ENCODE results near the gene MTHFSD. TPM values are rescaled to one million over a fixed set of nuclear protein-coding genes. Genes with fewer than 3 reads are reported as not detected.

The MTHFSD gene
- total RNA-seq, 4 donors from 2014 or later, result 22.7 to 40.8 (median 25.4) TPM

DNA sequence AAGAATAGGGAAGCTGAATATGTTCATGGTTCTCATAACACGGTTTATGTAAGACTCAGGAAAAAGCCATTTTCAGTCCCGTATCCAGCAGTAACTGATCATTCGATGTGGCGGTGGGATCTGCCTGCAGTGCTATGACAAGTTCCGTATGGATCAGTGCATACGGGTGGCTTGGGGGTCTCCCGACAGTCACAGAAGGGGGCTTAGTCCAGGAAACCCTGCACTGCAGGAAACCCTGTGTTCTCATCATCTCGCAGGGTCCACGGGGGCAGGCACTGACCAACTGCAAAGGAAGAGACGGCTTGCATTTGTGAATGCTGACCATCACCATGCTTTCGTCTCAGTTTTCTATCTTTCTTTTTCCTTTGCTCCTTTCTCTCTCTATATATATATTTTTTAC is 7.7 kb downstream of the MTHFSD start:
- TF ChIP-seq POLR2A (IDR thresholded peaks at IDR 0.05), result no peak
- TF ChIP-seq, protein P1, sequence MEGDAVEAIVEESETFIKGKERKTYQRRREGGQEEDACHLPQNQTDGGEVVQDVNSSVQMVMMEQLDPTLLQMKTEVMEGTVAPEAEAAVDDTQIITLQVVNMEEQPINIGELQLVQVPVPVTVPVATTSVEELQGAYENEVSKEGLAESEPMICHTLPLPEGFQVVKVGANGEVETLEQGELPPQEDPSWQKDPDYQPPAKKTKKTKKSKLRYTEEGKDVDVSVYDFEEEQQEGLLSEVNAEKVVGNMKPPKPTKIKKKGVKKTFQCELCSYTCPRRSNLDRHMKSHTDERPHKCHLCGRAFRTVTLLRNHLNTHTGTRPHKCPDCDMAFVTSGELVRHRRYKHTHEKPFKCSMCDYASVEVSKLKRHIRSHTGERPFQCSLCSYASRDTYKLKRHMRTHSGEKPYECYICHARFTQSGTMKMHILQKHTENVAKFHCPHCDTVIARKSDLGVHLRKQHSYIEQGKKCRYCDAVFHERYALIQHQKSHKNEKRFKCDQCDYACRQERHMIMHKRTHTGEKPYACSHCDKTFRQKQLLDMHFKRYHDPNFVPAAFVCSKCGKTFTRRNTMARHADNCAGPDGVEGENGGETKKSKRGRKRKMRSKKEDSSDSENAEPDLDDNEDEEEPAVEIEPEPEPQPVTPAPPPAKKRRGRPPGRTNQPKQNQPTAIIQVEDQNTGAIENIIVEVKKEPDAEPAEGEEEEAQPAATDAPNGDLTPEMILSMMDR (IDR thresholded peaks at IDR 0.05), result no peak
- no peak for TF ChIP-seq EP300 (IDR thresholded peaks at IDR 0.05)
- H3K4me1 ChIP-seq, result peaks cover 0 to 5% (median 0%) of the 10 kb centered on the region in 4 donors
- no peak overlapping the region for H3K4me3 ChIP-seq
- 93 to 97% methylated on average over 11 of the region's 11 CpGs for WGBS, 2 donors
- peaks cover 0 to 95% (median 0%) of the 10 kb centered on the region in 3 donors for H3K36me3 ChIP-seq
- no peaks in the 10 kb centered on the region for H3K27me3 ChIP-seq
- no peak overlapping the region for H3K27ac ChIP-seq
- H3K9me3 ChIP-seq, result no peaks in the 10 kb centered on the region
- DNase-seq (ENCODE audit: low spot score in 2 of 2), result no peak

DNA sequence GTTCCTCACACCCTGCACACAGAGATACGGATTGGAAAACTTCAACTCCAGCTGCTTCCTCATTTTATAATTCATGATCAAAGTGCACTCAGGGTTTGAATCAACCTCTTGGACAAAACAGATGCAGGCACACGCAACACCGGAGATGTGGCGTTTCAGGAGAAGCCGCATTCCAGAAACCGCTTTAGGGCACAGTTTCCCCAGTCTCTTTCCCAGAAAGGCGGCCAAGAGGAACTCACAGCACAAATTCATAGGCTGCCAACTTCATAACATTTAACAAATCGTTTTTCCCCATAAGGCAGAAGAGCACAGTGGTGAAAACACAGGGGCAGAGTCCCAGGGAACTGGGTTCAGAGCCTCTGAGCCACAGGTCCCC is 8.4 kb downstream of the MTHFSD start:
- peaks cover 0 to 95% (median 3%) of the 10 kb centered on the region in 3 donors for H3K36me3 ChIP-seq
- 86 to 87% methylated on average over 8 of the region's 8 CpGs for WGBS, 2 donors
- H3K9me3 ChIP-seq, result no peaks in the 10 kb centered on the region
- no peak overlapping the region for H3K4me3 ChIP-seq
- peaks cover 0 to 5% (median 0%) of the 10 kb centered on the region in 4 donors for H3K4me1 ChIP-seq
- no peak overlapping the region for H3K27ac ChIP-seq
- no peak for DNase-seq (ENCODE audit: low spot score in 2 of 2)
- no peaks in the 10 kb centered on the region for H3K27me3 ChIP-seq
- TF ChIP-seq EP300 (IDR thresholded peaks at IDR 0.05), result no peak
- TF ChIP-seq, protein P1 (IDR thresholded peaks at IDR 0.05), result no peak
- TF ChIP-seq POLR2A (IDR thresholded peaks at IDR 0.05), result no peak

DNA sequence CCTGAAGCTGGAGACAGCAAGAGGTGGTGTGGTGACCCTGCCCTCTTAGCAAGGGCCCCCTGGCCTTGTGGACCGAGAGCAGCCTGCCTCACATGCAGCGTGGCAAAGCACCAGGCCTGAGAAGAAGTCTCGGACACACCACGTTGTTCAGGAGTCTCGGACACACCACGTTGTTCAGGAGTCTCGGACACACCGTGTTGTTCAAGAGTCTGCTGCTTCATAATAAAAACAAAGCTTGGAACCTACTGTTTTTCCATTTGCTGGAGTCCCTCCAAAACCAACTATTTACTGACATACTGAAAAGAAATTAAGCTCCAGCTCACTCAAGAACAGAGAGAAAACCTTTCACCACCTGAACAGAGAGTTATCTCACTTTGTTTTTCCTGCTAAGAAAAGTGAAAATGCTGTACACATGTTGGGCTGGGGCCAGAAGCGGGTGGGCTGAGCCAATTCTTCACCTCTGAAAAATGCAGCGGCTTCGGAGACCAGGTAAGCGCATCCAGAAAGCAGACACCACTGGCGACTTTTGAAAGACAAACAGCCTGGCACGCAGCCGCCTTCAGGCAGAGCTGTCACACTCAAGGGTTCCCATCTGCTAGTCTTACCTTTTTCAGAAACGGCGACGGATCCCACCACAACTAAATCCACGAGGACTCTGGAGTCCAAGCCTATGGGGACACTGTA is 8.9 kb downstream of the MTHFSD start:
- Histone ChIP-seq H3K9me3 (no peaks in the 10 kb centered on the region), H3K27me3 (no peaks in the 10 kb centered on the region), H3K27ac (peak overlapping the region in 1 of 4 donors; percentile 25), H3K4me1 (peaks cover 0 to 5% (median 0%) of the 10 kb centered on the region in 4 donors), H3K4me3 (no peak overlapping the region), H3K36me3 (peaks cover 0 to 95% (median 7%) of the 10 kb centered on the region in 3 donors)
- no peak for TF ChIP-seq POLR2A (IDR thresholded peaks at IDR 0.05)
- 72 to 74% methylated on average over 19 of the region's 19 CpGs for WGBS, 2 donors
- no peak for DNase-seq (ENCODE audit: low spot score in 2 of 2)

DNA sequence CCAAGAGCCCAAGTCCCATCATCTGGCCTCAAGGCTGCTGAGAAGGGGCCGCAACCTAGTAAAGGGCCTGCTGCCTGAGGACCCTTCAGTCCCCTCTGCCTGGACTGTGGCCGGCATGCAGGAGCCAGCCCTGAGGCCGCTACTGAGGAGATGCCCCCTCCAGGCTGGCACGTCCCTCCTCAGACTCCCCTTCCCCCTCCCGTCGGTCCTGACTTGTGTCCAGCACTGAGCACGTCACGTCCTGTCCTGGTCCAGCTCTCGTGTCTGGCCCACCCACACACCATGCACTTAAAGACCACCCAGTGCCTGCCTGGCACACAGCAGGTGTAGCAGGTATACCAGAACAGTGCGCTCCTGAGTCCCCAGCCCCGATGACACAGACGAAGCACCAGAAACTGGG is 9.6 kb downstream of the MTHFSD start:
- H3K4me1 ChIP-seq, result peaks cover 0 to 5% (median 0%) of the 10 kb centered on the region in 4 donors
- H3K36me3 ChIP-seq, result peaks cover 0 to 95% (median 10%) of the 10 kb centered on the region in 3 donors
- no peaks in the 10 kb centered on the region for H3K9me3 ChIP-seq
- DNase-seq (ENCODE audit: low spot score in 2 of 2), result no peak
- TF ChIP-seq, protein P1 (IDR thresholded peaks at IDR 0.05), result no peak
- TF ChIP-seq EP300 (IDR thresholded peaks at IDR 0.05), result no peak
- TF ChIP-seq POLR2A (IDR thresholded peaks at IDR 0.05), result no peak
- H3K27ac ChIP-seq, result peak overlapping the region in 1 of 4 donors; percentile 25
- H3K4me3 ChIP-seq, result no peak overlapping the region
- WGBS, 2 donors, result 77 to 79% methylated on average over 12 of the region's 12 CpGs
- no peaks in the 10 kb centered on the region for H3K27me3 ChIP-seq

DNA sequence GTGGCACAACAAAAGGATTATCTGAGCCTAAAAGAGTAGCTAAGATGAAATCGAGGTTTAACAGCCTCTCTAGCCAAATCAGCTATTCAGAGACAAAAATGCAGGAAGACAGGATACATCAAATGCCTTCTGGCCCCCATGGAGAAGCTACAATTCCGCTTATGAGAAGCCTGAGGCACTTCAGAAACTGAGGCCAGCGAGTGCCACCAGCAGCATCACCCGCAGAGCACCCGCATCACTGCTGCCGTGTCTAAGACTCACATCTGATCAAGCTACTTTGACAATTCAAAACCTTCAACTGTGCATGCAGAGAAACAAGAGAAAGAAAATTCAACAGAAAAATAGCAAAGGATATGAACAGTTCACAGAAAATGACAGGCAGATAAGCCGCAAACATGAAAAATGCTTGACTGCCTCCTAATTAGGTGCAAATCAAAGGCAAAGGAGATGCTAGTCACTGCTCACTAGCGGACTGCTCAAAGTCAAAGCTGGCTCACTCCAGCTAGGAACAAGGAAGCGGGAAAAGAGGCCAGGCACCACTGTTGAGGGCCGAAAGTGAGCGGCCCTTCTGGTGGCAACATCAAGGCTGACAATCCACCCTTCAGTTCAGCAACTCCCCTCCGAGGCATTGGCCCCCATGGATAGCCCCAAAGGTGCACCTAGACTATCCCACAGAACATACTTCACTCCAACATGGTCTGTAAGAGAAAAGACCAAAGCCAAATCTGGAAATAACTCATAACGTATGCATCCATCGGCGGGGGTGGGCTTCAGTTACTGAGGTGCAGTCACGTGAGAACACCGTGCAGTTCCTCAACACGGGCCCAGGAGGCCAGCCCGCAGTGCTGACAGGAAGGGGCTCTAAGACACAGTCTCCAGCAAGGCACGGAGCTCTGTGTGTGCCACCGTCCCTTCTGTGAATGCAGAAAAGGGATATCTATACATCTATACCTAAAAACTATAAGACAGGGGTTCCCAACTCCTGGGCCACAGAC is 12.0 kb downstream of the MTHFSD start:
- H3K9me3 ChIP-seq, result no peaks in the 10 kb centered on the region
- H3K4me1 ChIP-seq, result peaks cover 0 to 5% (median 0%) of the 10 kb centered on the region in 4 donors
- 89 to 91% methylated on average over 21 of the region's 21 CpGs for WGBS, 2 donors
- H3K4me3 ChIP-seq, result no peak overlapping the region
- H3K27me3 ChIP-seq, result no peaks in the 10 kb centered on the region
- TF ChIP-seq, protein P1 (IDR thresholded peaks at IDR 0.05), result no peak
- TF ChIP-seq POLR2A (IDR thresholded peaks at IDR 0.05), result no peak
- no peak for TF ChIP-seq EP300 (IDR thresholded peaks at IDR 0.05)
- H3K27ac ChIP-seq, result no peak overlapping the region
- no peak for DNase-seq (ENCODE audit: low spot score in 2 of 2)
- peaks cover 0 to 98% (median 29%) of the 10 kb centered on the region in 3 donors for H3K36me3 ChIP-seq

Data from tibial nerve (tissue), 4 donors.